H9 (cell line): ENCODE measurements around the gene VMAC. TPM values are rescaled to one million over a fixed set of nuclear protein-coding genes. Genes with fewer than 3 reads are reported as not detected.

Experiments
- DNase-seq: peaks from one replicate; pipeline ENCODE4 v3.0.0-alpha.2; 2017
- H2AFZ ChIP-seq: one replicate; pipeline ENCODE4 v1.6.1; 2013; ENCODE audit warnings: mild to moderate bottlenecking, low read length, control low read depth, moderate library complexity
- H2AK5ac ChIP-seq: 2 replicates; pipeline ENCODE4 v1.6.1; 2013; ENCODE audit warnings: low read length, control low read depth, mixed read lengths; ENCODE audit not compliant: insufficient read length
- H2BK120ac ChIP-seq: one replicate; pipeline ENCODE4 v1.6.1; 2013; ENCODE audit warnings: low read depth, mild to moderate bottlenecking, low read length, control low read depth, inconsistent platforms; ENCODE audit not compliant: poor library complexity, severe bottlenecking
- H2BK12ac ChIP-seq: 2 replicates; pipeline ENCODE4 v1.6.1; 2013; ENCODE audit warnings: low read length, control low read depth, mixed read lengths, low read depth; ENCODE audit not compliant: insufficient read length
- H2BK15ac ChIP-seq: 2 replicates; pipeline ENCODE4 v1.6.1; 2013; ENCODE audit warnings: low read depth, low read length, control low read depth
- H2BK20ac ChIP-seq: one replicate; pipeline ENCODE4 v1.6.1; 2013; ENCODE audit warnings: low read depth, mild to moderate bottlenecking, low read length, control low read depth, inconsistent platforms; ENCODE audit not compliant: poor library complexity, severe bottlenecking
- H2BK5ac ChIP-seq: 2 replicates; pipeline ENCODE4 v1.6.1; 2013; ENCODE audit warnings: low read length, control low read depth, mixed read lengths; ENCODE audit not compliant: insufficient read length
- H3K14ac ChIP-seq: 2 replicates; pipeline ENCODE4 v1.6.1; 2013; ENCODE audit warnings: low read length, control low read depth; ENCODE audit not compliant: insufficient read depth
- H3K18ac ChIP-seq: 2 replicates; pipeline ENCODE4 v1.6.1; 2013; ENCODE audit warnings: low read depth, mild to moderate bottlenecking, mixed read lengths, low read length, control low read depth; ENCODE audit not compliant: insufficient read length
- H3K23ac ChIP-seq: 2 replicates; pipeline ENCODE4 v1.6.1; 2013; ENCODE audit warnings: low read length, control low read depth, mixed read lengths, low read depth; ENCODE audit not compliant: insufficient read length
- H3K23me2 ChIP-seq: 2 replicates; pipeline ENCODE4 v1.6.1; 2013; ENCODE audit warnings: low read depth, mild to moderate bottlenecking, mixed read lengths, low read length, control low read depth; ENCODE audit not compliant: insufficient read length, poor library complexity, severe bottlenecking
- H3K27ac ChIP-seq: 2 replicates; pipeline ENCODE4 v1.5.1; 2013; ENCODE audit warnings: low read length, control low read depth, mixed read lengths, low read depth; ENCODE audit not compliant: insufficient read length
- H3K27me3 ChIP-seq: 2 replicates; pipeline ENCODE4 v1.6.1; 2013; ENCODE audit warnings: low read length, control low read depth, inconsistent platforms; ENCODE audit not compliant: insufficient read depth
- H3K4ac ChIP-seq: 2 replicates; pipeline ENCODE4 v1.6.1; 2013; ENCODE audit warnings: low read depth, mild to moderate bottlenecking, control low read depth, inconsistent platforms, low read length, moderate library complexity
- H3K4me1 ChIP-seq: 2 replicates; pipeline ENCODE4 v1.6.1; 2013; ENCODE audit warnings: low read length, control low read depth, inconsistent platforms; ENCODE audit not compliant: insufficient read depth
- H3K4me2 ChIP-seq: 2 replicates; pipeline ENCODE4 v1.6.1; 2013; ENCODE audit warnings: low read length, control low read depth, mixed read lengths; ENCODE audit not compliant: insufficient read length, insufficient read depth
- H3K56ac ChIP-seq: 2 replicates; pipeline ENCODE4 v1.6.1; 2013; ENCODE audit warnings: low read depth, mild to moderate bottlenecking, mixed read lengths, low read length, control low read depth; ENCODE audit not compliant: insufficient read length
- H3K79me1 ChIP-seq: 2 replicates; pipeline ENCODE4 v1.6.1; 2013; ENCODE audit warnings: low read depth, mild to moderate bottlenecking, moderate library complexity, low read length, control low read depth, inconsistent platforms; ENCODE audit not compliant: insufficient read depth, poor library complexity, severe bottlenecking
- H3K79me2 ChIP-seq: 2 replicates; pipeline ENCODE4 v1.6.1; 2013; ENCODE audit warnings: low read length, control low read depth, inconsistent platforms; ENCODE audit not compliant: insufficient read depth
- H3K9ac ChIP-seq: 2 replicates; pipeline ENCODE4 v1.6.1; 2013; ENCODE audit warnings: low read length, control low read depth, mixed read lengths; ENCODE audit not compliant: insufficient read length; ENCODE audit errors: extremely low read depth
- H3K9me3 ChIP-seq: one replicate; pipeline ENCODE4 v1.6.1; 2013; ENCODE audit warnings: low read depth, low read length, inconsistent platforms; ENCODE audit not compliant: control insufficient read depth
- H3T11ph ChIP-seq: one replicate; pipeline ENCODE4 v1.6.1; 2013; ENCODE audit warnings: mild to moderate bottlenecking, low read length, control low read depth, inconsistent platforms
- H4K20me1 ChIP-seq: one replicate; pipeline ENCODE4 v1.6.1; 2013; ENCODE audit not compliant: control insufficient read depth, insufficient read length, insufficient read depth
- H4K5ac ChIP-seq: 2 replicates; pipeline ENCODE4 v1.6.1; 2013; ENCODE audit warnings: low read depth, mild to moderate bottlenecking, mixed read lengths, low read length, control low read depth; ENCODE audit not compliant: insufficient read length
- H4K8ac ChIP-seq: replicated peaks from 2 replicates; pipeline ENCODE4 v1.6.1; 2013; ENCODE audit warnings: low read length, control low read depth, mixed read lengths, low read depth; ENCODE audit not compliant: insufficient read length
- H4K91ac ChIP-seq: 2 replicates; pipeline ENCODE4 v1.6.1; 2013; ENCODE audit warnings: low read depth, mild to moderate bottlenecking, moderate library complexity, mixed read lengths, low read length, control low read depth; ENCODE audit not compliant: insufficient read length
- H3K27ac Mint-ChIP-seq, 3 experiments: 2 replicates in 2 of 3; 3 replicates in 1 of 3; pipeline ENCODE4 v1.8.0; 2020 to 2021; ENCODE audit warnings: mixed read lengths in 3 of 3, mild to moderate bottlenecking in 1 of 3, moderate library complexity in 1 of 3
- H3K27me3 Mint-ChIP-seq: 2 replicates; pipeline ENCODE4 v1.8.0; 2021; ENCODE audit warnings: low read depth, mild to moderate bottlenecking, moderate library complexity, mixed read lengths
- H3K36me3 Mint-ChIP-seq, 3 experiments: 2 replicates in 2 of 3; 3 replicates in 1 of 3; pipeline ENCODE4 v1.8.0; 2020 to 2021; ENCODE audit warnings: low read depth in 3 of 3, mixed read lengths in 3 of 3; ENCODE audit not compliant: insufficient read depth in 1 of 3
- H3K4me1 Mint-ChIP-seq, 2 experiments: 2 replicates each; pipeline ENCODE4 v1.8.0; 2020; ENCODE audit warnings: mixed read lengths in 2 of 2
- H3K4me3 Mint-ChIP-seq, 2 experiments: 2 replicates in 1 of 2; 3 replicates in 1 of 2; pipeline ENCODE4 v1.8.0; 2020 to 2021; ENCODE audit warnings: mild to moderate bottlenecking in 2 of 2, mixed read lengths in 2 of 2, moderate library complexity in 1 of 2
- H3K9me3 Mint-ChIP-seq, 2 experiments: 2 replicates in 1 of 2; 3 replicates in 1 of 2; pipeline ENCODE4 v1.8.0; 2020; ENCODE audit warnings: mild to moderate bottlenecking in 2 of 2, mixed read lengths in 2 of 2, moderate library complexity in 1 of 2
- WGBS: extraction: QIAGEN DNeasy Blood & Tissue Kit; methylation state at CpG from one replicate; pipeline ENCODE4 v1.1.7; 2013; ENCODE audit warnings: missing lambda C conversion rate, low lambda C conversion rate, mixed read lengths; ENCODE audit not compliant: insufficient read length; ENCODE audit errors: extremely low coverage; 5-methylcytosine and 5-hydroxymethylcytosine counted together
- total RNA-seq: library from RNA; stranded (reverse); gene quantifications from 2 replicates; pipeline ENCODE4 v1.2.1, GENCODE V29; 2021
- TF ChIP-seq, protein P1 (sequence below): fragments of 200-600 bp; sonication (generic); conservative IDR thresholded peaks from 3 replicates; pipeline ENCODE4 v1.8.0; 2021; ENCODE audit warnings: antibody characterized with exemption, mild to moderate bottlenecking

The VMAC gene
- total RNA-seq, 1 experiment from 2014 or later, result 2.2 TPM

GRCh38 chr19:5893296-5893903 is 11.3 kb upstream of the VMAC start:
- Histone ChIP-seq H3K27me3 (no peaks in the 10 kb centered on the region), H3K9me3 (no peaks in the 10 kb centered on the region), H3K23me2 (no peaks in the 10 kb centered on the region), H3K4me2 (no peak overlapping the region), H2AK5ac (no peak overlapping the region), H3K79me2 (no peaks in the 10 kb centered on the region), H3K27ac (no peak overlapping the region), H2BK120ac (no peak overlapping the region), H3K4me1 (no peaks in the 10 kb centered on the region; the same call in 1 of the 2 replicates), H2BK5ac (no peak overlapping the region), H4K91ac (no peak overlapping the region), H2AFZ (no peak overlapping the region), H4K8ac (no peak overlapping the region), H2BK15ac (no peak overlapping the region), H3K4ac (no peak overlapping the region), H3K56ac (no peak overlapping the region), H3K14ac (no peak overlapping the region), H2BK12ac (no peak overlapping the region), H3T11ph (no peak overlapping the region), H3K23ac (no peak overlapping the region), H4K5ac (no peak overlapping the region), H3K9ac (no peak overlapping the region), H3K18ac (no peak overlapping the region), H4K20me1 (no peaks in the 10 kb centered on the region), H2BK20ac (no peak overlapping the region), H3K79me1 (no peaks in the 10 kb centered on the region)
- peaks cover 10 to 15% of the 10 kb centered on the region in 2 experiments for H3K4me1 Mint-ChIP-seq
- H3K36me3 Mint-ChIP-seq, result peaks cover 3 to 11% (median 8%) of the 10 kb centered on the region in 3 experiments; a peak in 6 of 7 replicates
- WGBS, result no CpG with 5 or more reads among the region's 13 CpGs
- H3K27ac Mint-ChIP-seq, result peak overlapping the region in 2 of 3 experiments; percentile 55 to 93; a peak in 1 of 7 replicates
- H3K9me3 Mint-ChIP-seq, result no peaks in the 10 kb centered on the region
- no peak overlapping the region for H3K4me3 Mint-ChIP-seq
- peaks cover 24% of the 10 kb centered on the region for H3K27me3 Mint-ChIP-seq
- DNase-seq, result no peak
- TF ChIP-seq, protein P1, sequence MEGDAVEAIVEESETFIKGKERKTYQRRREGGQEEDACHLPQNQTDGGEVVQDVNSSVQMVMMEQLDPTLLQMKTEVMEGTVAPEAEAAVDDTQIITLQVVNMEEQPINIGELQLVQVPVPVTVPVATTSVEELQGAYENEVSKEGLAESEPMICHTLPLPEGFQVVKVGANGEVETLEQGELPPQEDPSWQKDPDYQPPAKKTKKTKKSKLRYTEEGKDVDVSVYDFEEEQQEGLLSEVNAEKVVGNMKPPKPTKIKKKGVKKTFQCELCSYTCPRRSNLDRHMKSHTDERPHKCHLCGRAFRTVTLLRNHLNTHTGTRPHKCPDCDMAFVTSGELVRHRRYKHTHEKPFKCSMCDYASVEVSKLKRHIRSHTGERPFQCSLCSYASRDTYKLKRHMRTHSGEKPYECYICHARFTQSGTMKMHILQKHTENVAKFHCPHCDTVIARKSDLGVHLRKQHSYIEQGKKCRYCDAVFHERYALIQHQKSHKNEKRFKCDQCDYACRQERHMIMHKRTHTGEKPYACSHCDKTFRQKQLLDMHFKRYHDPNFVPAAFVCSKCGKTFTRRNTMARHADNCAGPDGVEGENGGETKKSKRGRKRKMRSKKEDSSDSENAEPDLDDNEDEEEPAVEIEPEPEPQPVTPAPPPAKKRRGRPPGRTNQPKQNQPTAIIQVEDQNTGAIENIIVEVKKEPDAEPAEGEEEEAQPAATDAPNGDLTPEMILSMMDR, result no peak
